Upper lobe of left lung (tissue), 6 donors: ENCODE data around the gene IL1RAPL1. TPM values are rescaled to one million over a fixed set of nuclear protein-coding genes. Genes with fewer than 3 reads are reported as not detected.
A peak's percentile ranks its signal among the peaks of the same experiment; 100 is the strongest.

ENCODE experiments used
- ATAC-seq, 2 donors: fragments of 200-7000 bp; cut with Tn5 transposase; one replicate each; pipeline ENCODE4 v1.9.1; 2022; ENCODE audit warnings: mild to moderate bottlenecking in 2 of 2, moderate library complexity in 2 of 2; ENCODE audit not compliant: low FRiP score in 2 of 2
- DNase-seq, 2 donors: peaks; one replicate each; pipeline ENCODE4 v3.0.0-alpha.2; 2019 to 2020
- H3K27ac ChIP-seq, 4 donors: fragments of 200-600 bp; sonication (generic); one replicate each; pipeline ENCODE4 v1.5.1; 2016 to 2019
- H3K27me3 ChIP-seq, 4 donors: fragments of 200-600 bp; sonication (generic); one replicate each; pipeline ENCODE4 v1.5.1; 2017 to 2019
- H3K36me3 ChIP-seq, 4 donors: fragments of 200-600 bp; sonication (generic); one replicate each; pipeline ENCODE4 v1.5.1; 2016 to 2019
- H3K4me1 ChIP-seq, 4 donors: fragments of 200-600 bp; sonication (generic); one replicate each; pipeline ENCODE4 v1.5.1; 2018 to 2019
- H3K4me3 ChIP-seq, 4 donors: fragments of 200-600 bp; sonication (generic); one replicate each; pipeline ENCODE4 v1.5.1; 2017 to 2019; ENCODE audit warnings: mild to moderate bottlenecking in 2 of 4, moderate library complexity in 1 of 4
- H3K9me3 ChIP-seq, 4 donors: fragments of 200-600 bp; sonication (generic); one replicate each; pipeline ENCODE4 v1.5.1; 2018 to 2019
- EP300 ChIP-seq, 4 donors: sonication (generic); formaldehyde crosslinking; IDR thresholded peaks; one replicate each; pipeline ENCODE4 v1.5.1; 2017; ENCODE audit warnings: antibody characterized with exemption in 4 of 4, control low read depth in 2 of 4
- POLR2A ChIP-seq, 4 donors: fragments of 450-650 bp; IDR thresholded peaks; one replicate each; pipeline ENCODE4 v1.5.1; 2016 to 2017; ENCODE audit warnings: antibody characterized with exemption in 4 of 4, mild to moderate bottlenecking in 2 of 4
- POLR2AphosphoS5 ChIP-seq, 2 donors: sonication (generic); formaldehyde crosslinking; IDR thresholded peaks; one replicate each; pipeline ENCODE4 v1.5.1; 2017; ENCODE audit warnings: antibody characterized with exemption in 2 of 2
- WGBS, 2 donors: methylation state at CpG; one replicate each; pipeline ENCODE4 v1.1.5; 2017 to 2018; 5-methylcytosine and 5-hydroxymethylcytosine counted together
- total RNA-seq, 6 donors: library from RNA; depleted of rRNA in 4 of 6; stranded (reverse); fragments of >200 nt in 4 of 6; gene quantifications; one replicate each; pipeline versions ENCODE4 v1.1.0 to v1.2.1, GENCODE V29; 2016 to 2021
- TF ChIP-seq, protein P1 (sequence below), 6 experiments: fragments of 450-650 bp in 4 of 6; fragments of 200-600 bp in 2 of 6; sonication (generic) in 2 of 6; IDR thresholded peaks; one replicate each; pipeline ENCODE4 v1.5.1; 2016 to 2019; ENCODE audit warnings: antibody characterized with exemption in 6 of 6
- donor health status: DM: no; HTN: no; CAD: no; lungs with moderate emphysema.
- donor health status: DM: no; HTN: yes; CAD: no; lungs with severe emphysema.

The IL1RAPL1 gene
- under 1 TPM in 3 of 6 donors, not detected in 3; 0.09 to 0.46 (median 0.33) TPM for total RNA-seq

DNA sequence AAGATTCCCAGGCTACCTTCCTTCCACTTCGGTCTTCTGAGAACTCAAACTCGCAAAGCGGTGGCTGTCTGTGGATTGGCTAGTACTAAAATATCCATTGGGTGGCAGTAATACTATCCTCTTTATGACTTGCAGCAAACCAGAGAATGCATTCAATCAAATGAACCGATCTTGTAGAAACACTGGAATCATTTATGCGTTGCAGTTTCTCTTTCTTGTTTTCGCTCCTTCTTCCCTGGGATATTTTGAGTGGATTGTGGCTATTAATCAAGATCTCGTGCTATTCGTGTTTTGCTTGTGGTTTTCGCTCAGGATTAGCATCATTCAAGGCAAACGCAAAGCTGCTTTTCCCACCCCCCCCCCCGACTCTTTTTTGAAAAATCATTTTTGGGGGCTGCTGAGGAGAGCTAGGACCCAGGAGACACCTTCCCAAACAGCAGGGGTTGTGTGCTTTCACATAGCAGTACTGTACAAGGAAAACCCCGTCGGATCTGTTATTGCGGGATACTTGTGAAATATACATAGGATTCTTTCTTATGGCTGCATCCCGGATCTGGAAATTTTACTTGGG is at the start of gene IL1RAPL1:
Gene IL1RAPL1 (plus strand): TSS at position 466 of the 571 bp plus-strand sequence.
- Histone ChIP-seq H3K36me3 (no peaks in the 10 kb centered on the region), H3K27ac (no peak within 1 kb of the TSS), H3K4me1 (no peaks in the 10 kb centered on the region), H3K4me3 (peak within 1 kb of the TSS in 3 of 4 donors; percentile 4 to 29 (median 23)), H3K9me3 (no peaks in the 10 kb centered on the region), H3K27me3 (peaks cover 0 to 4% (median 0%) of the 10 kb centered on the region in 4 donors)
- DNase-seq, result no peak
- ATAC-seq, result peak in 1 of 2 donors; percentile 53
- WGBS, 2 donors, result 2 to 30% methylated on average over 10 to 15 of the region's 15 CpGs
- TF ChIP-seq, protein P1, sequence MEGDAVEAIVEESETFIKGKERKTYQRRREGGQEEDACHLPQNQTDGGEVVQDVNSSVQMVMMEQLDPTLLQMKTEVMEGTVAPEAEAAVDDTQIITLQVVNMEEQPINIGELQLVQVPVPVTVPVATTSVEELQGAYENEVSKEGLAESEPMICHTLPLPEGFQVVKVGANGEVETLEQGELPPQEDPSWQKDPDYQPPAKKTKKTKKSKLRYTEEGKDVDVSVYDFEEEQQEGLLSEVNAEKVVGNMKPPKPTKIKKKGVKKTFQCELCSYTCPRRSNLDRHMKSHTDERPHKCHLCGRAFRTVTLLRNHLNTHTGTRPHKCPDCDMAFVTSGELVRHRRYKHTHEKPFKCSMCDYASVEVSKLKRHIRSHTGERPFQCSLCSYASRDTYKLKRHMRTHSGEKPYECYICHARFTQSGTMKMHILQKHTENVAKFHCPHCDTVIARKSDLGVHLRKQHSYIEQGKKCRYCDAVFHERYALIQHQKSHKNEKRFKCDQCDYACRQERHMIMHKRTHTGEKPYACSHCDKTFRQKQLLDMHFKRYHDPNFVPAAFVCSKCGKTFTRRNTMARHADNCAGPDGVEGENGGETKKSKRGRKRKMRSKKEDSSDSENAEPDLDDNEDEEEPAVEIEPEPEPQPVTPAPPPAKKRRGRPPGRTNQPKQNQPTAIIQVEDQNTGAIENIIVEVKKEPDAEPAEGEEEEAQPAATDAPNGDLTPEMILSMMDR (IDR thresholded peaks at IDR 0.05), result no peak
- TF ChIP-seq EP300 (IDR thresholded peaks at IDR 0.05) (no peak), POLR2A (IDR thresholded peaks at IDR 0.05) (no peak), POLR2AphosphoS5 (IDR thresholded peaks at IDR 0.05) (no peak)

DNA sequence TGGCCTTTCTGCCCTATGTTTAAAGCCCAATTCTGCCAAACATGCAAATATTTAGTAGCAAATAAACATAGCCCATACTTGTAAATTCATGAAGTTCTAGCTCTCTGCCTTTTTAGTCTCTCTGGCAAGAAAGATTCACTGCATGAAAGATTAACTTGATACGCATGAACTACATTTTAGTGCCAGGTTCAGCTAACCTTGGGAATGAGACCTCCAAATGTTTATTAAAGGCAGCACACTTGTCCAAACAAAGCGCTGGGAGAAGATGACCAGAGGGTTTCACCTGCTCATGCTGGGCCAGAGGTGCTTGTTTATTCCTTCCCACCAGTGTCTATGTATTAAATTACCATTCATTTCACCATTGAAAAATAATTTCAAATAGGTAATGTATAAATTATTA is 44.5 kb upstream of the IL1RAPL1 start:
- H3K4me3 ChIP-seq, result no peak overlapping the region
- no peak for ATAC-seq
- H3K4me1 ChIP-seq, result no peaks in the 10 kb centered on the region
- TF ChIP-seq POLR2AphosphoS5 (IDR thresholded peaks at IDR 0.05) (no peak), EP300 (IDR thresholded peaks at IDR 0.05) (no peak), POLR2A (IDR thresholded peaks at IDR 0.05) (no peak)
- TF ChIP-seq, protein P1 (IDR thresholded peaks at IDR 0.05), result no peak
- no peak for DNase-seq
- H3K9me3 ChIP-seq, result no peaks in the 10 kb centered on the region
- H3K27me3 ChIP-seq, result no peaks in the 10 kb centered on the region
- WGBS, 2 donors, result 75 to 86% methylated on average over 2 of the region's 2 CpGs
- H3K36me3 ChIP-seq, result no peaks in the 10 kb centered on the region
- H3K27ac ChIP-seq, result no peak overlapping the region

DNA sequence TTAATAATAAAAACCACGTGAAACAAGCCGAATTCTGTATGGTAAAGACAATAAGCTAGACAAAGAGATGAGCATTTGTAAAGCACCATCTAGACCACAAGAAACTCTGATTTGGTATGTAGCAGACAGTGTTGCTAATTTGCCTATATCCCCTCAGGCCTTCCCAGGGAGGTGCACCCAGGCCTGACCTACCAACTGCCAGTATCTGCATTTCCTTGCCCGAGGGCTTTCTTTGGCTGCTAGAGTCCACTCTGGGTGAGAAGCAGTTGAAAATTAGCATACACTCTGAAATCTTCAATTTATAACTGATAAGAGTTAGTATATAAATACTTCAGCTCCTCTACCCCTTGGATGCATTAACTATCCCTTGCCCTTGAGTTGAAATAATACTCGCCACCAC is 37.4 kb upstream of the IL1RAPL1 start:
- H3K36me3 ChIP-seq, result no peaks in the 10 kb centered on the region
- TF ChIP-seq, protein P1 (IDR thresholded peaks at IDR 0.05), result no peak
- TF ChIP-seq POLR2A (IDR thresholded peaks at IDR 0.05), result no peak
- no peak for TF ChIP-seq POLR2AphosphoS5 (IDR thresholded peaks at IDR 0.05)
- TF ChIP-seq EP300 (IDR thresholded peaks at IDR 0.05), result no peak

DNA sequence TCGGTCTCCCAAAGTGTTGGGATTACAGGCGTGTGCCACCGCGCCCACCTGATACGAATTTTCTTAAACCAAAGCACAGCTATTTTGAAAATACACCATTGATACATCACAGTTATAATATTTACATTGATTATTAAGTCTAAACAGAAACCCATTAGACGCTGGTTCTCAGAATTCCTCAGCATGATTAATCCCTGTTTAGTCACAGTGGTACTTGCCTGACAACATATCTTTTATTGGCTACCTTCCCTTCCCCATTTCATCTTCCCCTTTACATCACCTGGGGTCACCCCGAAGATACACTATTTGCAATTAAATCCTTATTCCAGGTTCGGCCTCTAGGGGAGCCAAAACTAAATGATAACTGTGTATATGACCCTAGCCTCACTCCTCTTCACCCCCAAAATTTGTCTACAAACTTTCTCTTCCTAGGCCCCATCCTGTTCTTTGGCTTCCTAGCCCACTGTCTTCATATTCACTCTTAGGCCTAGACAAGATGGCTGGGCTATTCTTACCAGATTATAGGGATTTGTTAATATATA is 36.8 kb upstream of the IL1RAPL1 start:
- H3K4me1 ChIP-seq, result no peaks in the 10 kb centered on the region
- H3K36me3 ChIP-seq, result no peaks in the 10 kb centered on the region
- H3K9me3 ChIP-seq, result no peaks in the 10 kb centered on the region
- H3K27me3 ChIP-seq, result no peaks in the 10 kb centered on the region
- H3K4me3 ChIP-seq, result no peak overlapping the region
- no peak for ATAC-seq
- DNase-seq, result no peak
- 75 to 98% methylated on average over 8 of the region's 8 CpGs for WGBS, 2 donors
- TF ChIP-seq POLR2AphosphoS5 (IDR thresholded peaks at IDR 0.05), result no peak
- no peak for TF ChIP-seq EP300 (IDR thresholded peaks at IDR 0.05)
- TF ChIP-seq POLR2A (IDR thresholded peaks at IDR 0.05), result no peak
- TF ChIP-seq, protein P1 (IDR thresholded peaks at IDR 0.05), result no peak
- H3K27ac ChIP-seq, result no peak overlapping the region

More for the DNA sequence above, 37.4 kb upstream of the IL1RAPL1 start:
- no peaks in the 10 kb centered on the region for H3K9me3 ChIP-seq
- H3K27ac ChIP-seq, result no peak overlapping the region
- H3K4me1 ChIP-seq, result no peaks in the 10 kb centered on the region
- no peak overlapping the region for H3K4me3 ChIP-seq
- 57 to 93% methylated on average over 4 of the region's 4 CpGs for WGBS, 2 donors
- no peak for DNase-seq
- no peaks in the 10 kb centered on the region for H3K27me3 ChIP-seq
- ATAC-seq, result no peak

DNA sequence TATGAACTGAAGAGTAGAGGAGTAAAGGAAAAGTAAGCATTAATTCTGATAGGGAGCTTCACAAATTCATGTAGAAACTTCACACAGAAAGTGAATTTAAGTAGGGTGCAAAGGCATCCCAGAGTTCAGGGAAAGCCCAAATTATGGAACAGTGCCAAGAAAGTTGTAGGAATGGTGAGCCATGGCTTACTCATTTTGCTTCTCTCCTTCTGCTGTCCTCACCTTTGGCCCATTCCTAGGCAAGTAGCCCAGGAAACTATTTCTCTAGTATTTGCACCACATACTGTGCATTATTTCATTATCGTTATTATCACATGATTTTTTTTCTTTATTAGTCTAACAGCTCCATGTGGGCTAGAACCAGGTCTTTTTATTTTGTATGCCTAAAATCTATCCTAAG is 34.9 kb upstream of the IL1RAPL1 start:
- Histone ChIP-seq H3K27ac (no peak overlapping the region), H3K36me3 (no peaks in the 10 kb centered on the region), H3K4me1 (no peaks in the 10 kb centered on the region), H3K27me3 (no peaks in the 10 kb centered on the region), H3K4me3 (no peak overlapping the region), H3K9me3 (peaks cover 0 to 2% (median 0%) of the 10 kb centered on the region in 4 donors)
- ATAC-seq (no peak), DNase-seq (no peak)
- TF ChIP-seq, protein P1 (IDR thresholded peaks at IDR 0.05), result no peak
- no peak for TF ChIP-seq EP300 (IDR thresholded peaks at IDR 0.05)
- TF ChIP-seq POLR2AphosphoS5 (IDR thresholded peaks at IDR 0.05), result no peak
- no peak for TF ChIP-seq POLR2A (IDR thresholded peaks at IDR 0.05)
- 86 to 93% methylated on average over 1 of the region's 1 CpG for WGBS, 2 donors
